Stimulated activated CD4-positive, alpha-beta T cell treated with anti-CD3 and anti-CD28 coated beads, TNF-alpha, amount 100 ng/mL, for 48 hours (primary cell): Measurements from ENCODE around the gene PPP4R1.
A peak's percentile ranks its signal among the peaks of the same experiment; 100 is the strongest.
"Not testable (repeated sequence)": the region's sequence is repeated elsewhere in the genome, so short reads cannot be mapped to it uniquely, and the experiment has no call there.

ENCODE experiments used
- DNase-seq, 3 donors: peaks; one replicate each; pipeline ENCODE4 v3.0.0-alpha.2; 2020; ENCODE audit warnings: low read depth in 3 of 3

Gene PPP4R1, protein sequence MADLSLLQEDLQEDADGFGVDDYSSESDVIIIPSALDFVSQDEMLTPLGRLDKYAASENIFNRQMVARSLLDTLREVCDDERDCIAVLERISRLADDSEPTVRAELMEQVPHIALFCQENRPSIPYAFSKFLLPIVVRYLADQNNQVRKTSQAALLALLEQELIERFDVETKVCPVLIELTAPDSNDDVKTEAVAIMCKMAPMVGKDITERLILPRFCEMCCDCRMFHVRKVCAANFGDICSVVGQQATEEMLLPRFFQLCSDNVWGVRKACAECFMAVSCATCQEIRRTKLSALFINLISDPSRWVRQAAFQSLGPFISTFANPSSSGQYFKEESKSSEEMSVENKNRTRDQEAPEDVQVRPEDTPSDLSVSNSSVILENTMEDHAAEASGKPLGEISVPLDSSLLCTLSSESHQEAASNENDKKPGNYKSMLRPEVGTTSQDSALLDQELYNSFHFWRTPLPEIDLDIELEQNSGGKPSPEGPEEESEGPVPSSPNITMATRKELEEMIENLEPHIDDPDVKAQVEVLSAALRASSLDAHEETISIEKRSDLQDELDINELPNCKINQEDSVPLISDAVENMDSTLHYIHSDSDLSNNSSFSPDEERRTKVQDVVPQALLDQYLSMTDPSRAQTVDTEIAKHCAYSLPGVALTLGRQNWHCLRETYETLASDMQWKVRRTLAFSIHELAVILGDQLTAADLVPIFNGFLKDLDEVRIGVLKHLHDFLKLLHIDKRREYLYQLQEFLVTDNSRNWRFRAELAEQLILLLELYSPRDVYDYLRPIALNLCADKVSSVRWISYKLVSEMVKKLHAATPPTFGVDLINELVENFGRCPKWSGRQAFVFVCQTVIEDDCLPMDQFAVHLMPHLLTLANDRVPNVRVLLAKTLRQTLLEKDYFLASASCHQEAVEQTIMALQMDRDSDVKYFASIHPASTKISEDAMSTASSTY

DNA sequence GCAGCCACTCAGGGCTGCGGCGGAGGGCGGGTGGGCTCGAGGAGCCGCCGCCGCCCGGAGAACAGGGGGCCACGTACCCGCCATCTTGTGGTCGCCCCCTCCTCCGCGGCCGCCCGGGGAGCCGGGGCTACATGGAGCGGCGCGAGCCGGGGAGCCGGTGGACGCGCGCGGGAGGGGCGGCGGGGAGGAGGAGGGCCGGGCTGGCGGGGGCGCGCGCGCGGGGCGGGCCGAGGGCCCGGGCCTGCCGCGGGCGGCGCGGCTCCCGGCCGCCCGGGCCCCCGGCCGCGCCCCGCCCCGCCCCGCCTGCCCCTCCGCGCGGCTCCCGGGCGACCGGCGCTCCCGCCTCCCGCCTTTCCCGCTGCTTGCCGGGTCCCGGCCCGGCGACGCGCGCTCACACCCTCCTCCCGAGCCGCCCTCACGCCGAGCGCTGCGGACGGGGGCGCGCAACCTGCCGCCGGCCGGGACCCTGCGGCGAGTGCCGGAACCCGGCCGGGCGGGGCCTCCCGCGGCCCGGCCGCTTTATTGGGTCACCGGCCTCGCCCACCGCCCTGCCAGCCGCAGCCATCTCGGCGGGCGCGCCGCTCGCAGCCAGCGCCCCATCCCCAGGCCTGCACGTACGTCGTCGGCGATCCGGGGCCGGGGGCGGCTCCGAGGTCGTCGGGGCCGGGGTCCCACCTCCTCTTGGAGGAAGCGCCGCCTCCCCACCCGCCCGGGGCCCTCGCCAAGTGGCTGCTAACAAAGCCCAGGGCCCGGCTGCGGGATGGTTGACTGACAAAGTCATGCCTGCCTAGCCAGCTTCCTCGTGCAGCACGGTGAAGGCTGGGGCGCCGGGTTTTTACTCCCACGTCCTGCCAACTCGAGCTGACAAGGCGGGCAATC is at the start of gene PPP4R1:
TSS of gene PPP4R1 (minus strand) at position 159 of the 879 bp plus-strand sequence. CDS start at position 84, 75 bp downstream.
- peak; percentile 36 to 63 (median 37) for DNase-seq

DNA sequence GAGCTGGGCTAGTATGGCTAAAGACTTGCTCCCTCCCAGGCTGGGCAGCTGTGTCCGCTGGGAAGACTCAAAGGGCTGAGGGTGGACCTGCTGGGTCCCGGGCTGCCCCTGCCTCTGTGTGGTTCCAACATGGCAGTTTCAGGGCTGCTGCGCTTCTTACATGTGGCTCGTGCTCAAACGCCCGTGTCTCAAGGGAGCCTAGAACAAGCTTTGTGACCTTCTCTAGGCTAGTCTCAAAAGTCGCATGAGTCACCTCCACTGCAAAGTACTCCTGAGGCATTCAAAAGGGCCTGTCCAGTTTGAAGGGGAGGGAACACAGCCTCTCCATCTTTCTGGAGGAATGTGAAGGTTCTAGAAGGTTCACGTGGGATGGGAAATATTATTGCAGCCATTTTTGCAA is 49.0 kb upstream of the PPP4R1 start:
- DNase-seq = no peak

DNA sequence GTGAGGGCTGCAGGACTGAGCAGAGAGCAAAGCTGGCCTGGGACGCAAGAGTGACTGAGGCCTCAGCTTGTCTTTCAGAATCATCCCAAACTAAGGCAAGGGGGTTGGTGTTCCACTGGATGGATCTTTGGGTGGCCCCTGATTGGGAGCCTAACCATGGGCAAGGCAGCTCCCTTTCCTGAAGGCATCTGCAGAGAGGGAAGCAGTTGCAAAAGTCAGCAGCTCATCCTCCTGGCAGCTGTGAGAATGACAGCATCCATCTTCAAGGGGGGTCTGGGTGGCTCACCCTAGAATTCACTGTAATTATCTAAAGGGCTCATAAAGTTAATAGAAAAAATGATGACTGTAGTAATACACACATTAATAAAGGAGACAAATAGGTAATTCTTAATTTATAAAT is 47.2 kb upstream of the PPP4R1 start:
- DNase-seq = no peak

DNA sequence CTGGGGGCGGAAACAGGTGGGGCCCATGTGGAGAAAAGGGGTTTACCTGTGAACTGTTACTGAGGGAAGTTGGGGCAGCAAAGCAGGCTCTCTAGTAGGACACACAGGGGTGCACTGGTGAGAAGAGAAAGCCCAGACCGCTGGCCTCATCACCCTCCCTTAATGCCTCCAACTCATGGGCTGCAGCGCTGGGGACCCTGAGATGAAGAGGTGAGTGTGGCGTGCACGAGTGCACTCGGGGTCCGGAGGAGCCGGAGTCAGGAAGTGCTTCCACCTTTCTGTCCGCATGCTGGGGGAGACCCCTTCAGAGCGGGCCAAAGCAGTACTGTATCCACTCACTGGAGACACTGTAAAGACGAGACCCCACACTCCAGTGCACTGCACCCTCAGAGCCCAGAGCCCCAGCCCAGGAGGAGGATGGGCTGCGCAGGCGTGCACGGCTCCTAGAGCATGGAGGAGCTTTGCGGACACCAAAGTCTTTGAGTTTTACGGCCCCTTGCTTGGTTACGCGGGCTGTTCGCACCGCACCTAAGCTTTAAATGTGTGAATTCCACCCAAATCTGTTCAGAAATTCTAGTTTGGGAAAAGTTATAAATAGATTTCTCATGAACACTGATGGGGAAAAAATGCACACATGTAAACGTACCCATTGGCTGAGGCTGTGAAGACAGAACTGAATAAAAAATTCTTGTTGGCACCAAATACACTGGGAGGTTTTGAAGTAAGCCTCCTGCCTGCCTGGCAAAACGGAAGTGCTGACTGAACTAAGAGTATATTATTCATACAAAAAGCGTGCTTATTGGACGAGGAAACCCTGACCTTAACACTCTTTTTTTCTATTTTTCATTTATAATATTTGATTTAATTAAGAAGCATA is 45.4 kb upstream of the PPP4R1 start:
- no peak for DNase-seq

DNA sequence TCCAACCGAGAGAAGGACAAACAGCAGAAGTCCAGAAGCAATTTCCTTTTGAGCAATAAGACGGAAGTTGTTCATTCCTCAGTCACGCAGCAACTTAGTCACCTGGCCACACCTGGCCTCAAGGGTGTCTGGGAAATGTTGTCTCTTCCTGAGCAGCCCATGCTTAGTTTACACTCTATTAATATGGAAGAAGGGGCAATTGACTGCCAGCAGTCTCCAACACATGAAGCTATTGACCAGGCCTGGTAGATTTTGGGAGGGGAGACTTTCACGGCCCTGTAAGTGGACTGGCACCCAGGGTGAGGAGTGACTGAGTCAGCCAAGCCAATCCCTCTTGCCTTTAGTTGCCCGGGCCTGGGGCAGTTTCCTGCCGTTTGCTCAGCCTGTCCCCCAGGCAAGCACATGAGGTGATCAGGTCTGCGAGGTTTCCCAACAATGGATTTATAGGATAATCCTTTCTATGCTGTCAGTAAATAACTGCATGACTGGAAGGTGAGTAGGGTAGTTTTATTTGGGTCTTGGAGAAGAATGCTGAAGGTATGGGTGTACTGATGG is 43.8 kb upstream of the PPP4R1 start:
- no peak for DNase-seq

DNA sequence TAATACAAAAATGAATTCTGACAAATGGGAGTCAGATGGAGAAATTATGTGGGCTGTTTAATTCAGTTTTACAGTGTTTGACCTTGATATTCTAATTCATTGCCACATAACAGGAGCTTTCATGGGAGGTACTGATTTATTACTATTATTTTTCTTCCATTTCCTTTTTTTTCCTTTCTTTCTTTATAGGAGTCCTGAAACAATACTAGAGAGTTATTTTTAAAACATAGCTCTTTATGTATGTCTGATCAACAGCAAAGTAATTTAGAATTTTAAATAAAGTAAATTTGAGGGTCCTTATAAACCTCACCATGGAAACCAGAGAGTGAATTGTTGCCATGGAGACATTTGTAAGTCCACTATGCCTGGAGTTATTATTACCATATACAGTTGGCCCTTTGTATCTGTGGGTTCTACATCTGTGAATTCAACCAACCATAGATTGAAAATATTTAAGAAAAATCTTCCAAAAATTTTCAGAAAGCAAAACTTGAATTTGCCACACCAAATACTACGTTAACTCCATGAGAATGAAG is 40.9 kb upstream of the PPP4R1 start:
- no peak for DNase-seq

DNA sequence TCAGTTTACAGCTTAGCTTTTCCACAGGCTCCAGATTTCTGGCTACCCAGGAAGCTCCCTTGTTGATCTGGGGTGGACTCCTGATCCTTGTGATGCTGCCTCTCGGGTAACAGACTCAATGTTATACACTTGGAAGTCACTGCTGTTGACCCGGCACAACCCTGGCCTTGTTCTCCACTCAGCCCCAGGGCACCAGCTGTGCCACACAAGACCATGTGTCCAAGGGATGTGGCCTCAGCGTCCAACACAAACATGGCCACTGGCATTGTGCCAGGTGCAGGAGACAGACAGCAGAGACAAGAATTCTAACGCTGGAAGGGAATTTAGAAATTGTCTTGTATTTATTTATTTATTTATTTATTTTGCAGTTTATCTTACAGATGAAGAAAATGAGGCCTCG is 39.0 kb upstream of the PPP4R1 start:
- no peak for DNase-seq

DNA sequence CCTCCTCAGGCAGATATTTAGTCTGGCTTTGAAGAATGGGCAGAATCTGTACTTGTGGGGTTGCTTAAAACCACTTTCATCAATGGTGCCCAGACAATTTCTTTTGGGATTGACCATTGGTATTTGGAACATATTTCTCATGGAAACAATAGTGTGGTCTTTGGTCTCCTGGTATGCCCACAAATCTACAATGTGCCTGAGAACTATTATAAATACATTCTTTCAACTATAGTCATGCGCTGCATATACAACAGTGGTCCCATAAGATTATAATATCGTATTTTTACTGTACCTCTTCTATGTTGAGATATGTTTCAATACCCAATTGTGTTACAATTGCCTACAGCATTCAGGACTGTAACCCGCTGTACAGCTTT is 34.8 kb upstream of the PPP4R1 start:
- no peak for DNase-seq

DNA sequence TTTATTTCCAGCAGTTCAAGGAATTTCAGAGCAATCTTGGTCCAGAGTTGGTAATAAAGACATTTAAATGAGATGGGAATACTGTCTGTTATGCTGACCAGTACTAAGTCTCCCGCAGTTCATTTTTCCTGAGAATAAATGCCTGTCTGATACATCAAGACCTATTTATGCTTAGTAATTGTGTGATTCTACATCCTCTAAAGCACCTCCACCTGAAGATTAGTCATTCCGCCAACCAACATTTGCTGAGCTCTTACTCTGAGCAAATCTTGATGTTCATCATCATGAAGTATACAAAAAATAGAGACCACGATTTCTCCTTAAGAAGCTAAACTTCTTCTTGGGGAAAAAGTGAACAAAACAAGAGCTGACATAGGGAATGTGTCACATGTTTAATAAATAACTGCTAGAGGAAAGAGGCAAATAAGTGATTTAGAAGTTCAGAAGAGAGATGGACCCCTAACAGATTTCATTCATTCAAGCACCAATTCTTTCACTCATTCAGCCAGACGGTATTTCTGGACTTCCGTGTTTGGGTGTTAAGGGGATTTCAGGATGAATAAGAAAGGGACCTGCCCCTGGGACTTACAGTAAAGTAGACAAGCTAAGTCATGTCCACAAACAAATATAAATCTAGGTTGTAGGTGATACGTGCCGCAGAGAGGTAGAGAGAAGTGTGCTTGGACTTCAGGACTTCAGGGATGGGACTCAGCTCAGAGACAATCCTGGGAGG is 34.2 kb upstream of the PPP4R1 start:
- DNase-seq = no peak

DNA sequence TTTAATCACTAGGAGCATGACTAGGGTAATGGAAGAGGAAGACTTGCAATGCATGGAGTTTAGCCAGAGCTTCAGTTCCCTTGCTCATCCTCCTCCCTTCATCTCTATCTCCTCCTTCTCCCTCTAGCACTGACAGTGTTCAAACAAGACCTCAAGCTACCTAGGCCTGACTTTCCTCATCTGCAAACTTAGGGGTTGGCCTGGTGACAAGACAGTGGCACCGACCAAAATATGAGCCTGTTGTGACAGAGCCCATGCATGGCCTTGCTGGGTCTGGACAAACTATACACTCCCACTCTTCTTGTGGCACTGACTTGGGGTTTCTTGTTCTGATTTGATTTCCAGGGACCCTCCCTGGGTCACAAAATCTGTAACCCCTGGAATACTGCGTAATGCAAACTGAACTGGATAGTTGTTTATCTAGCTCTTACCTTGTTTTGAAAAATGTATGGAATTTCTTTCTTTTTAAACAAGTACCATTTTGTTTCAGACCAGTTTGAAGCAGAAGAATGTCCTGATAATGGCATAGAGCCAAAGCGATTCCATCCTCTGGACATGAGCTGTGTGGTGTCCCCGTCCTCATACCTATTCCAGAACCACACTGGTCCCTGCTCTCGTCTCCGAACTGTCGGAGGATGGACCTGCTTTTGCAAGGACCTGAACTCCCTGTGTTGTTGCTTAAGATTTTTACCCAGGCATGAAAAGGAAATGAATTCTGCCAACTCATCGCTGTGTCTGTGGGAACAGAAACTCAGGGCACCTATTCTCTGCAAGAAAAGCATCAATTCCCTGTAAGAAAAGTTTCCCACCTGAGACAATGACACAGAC is 33.4 kb upstream of the PPP4R1 start:
- no peak for DNase-seq

DNA sequence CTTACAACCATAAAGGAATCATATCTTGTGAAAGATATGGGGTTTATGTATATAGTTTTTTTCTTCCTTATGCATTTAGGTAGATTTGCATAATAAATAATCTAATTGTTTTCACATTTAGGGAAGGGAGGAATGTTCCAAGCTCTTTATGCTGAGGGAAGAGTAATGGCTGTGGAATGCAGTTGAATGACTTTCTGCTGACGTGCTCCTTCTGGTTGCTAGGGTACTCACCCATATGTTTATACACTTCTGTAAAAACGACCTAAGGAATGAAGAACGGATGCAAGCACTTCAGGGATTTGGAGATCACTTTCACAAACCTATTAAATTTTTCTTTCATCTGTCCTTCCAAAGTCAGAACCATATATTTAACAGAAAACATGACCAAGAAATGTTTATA is 29.2 kb upstream of the PPP4R1 start:
- DNase-seq = no peak

DNA sequence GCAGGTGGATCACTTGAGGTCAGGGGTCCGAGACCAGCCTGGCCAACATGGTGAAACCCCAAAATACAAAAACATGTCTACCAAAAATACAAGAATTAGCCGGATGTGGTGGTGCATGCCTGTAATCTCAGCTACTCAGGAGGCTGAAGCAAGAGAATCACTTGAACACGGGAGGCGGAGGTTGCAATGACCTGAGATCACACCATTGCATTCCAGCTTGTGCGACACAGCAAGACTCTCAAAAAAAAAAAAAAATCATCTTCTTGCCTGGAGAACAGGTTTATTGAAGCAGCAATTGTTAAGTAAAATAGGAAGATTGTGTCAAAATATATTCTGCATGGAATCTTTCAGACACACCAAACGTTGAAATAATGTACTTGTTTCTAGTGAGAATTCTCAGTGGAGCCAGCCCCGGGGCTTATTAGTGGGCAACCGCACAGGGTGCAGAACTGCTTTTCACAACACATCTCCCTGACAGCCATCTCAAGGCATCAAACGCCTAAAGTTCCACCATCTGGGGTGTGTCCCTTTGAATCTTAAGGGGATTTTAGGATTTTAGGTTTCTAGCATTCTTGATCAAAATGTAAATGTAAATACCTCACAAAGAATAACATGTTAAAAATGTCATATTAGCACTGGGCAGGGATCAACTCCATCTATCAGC is 28.6 kb upstream of the PPP4R1 start:
- DNase-seq = no peak

DNA sequence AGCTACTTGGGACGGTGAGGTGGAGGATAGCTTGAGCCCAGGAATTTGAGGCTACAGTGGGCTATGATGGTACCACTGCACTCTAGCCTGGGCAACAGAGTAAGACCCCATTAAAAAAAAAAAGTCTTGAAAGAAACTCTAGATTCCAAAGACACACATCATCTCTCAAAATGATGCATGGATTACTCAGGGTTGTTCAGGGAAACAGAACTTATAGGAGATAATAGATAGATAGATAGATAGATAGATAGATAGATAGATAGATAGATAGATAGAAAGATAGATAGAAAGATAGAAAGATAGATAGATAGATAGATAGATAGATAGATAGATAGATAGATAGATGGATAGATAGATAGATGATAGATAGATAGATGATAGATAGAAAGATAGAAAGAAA is 26.7 kb upstream of the PPP4R1 start:
- not testable (repeated sequence) for DNase-seq

DNA sequence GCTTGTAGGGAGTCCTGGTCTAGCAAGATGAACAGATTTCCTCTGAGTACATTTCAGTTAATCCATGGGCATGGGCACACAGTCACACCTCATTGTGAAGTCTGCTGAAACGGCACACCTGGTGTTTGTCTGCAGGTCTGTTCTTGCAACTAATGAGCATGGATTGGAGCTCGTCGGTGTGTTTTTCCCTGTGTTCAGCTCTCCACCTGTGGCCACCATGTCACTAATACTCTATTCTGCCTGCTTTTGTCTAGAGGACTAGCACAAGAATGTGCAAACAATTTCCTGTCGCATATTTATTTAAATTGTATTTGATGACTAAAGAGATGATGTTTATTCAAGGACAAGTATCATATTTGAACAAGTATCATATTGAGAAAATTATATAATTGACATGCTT is 24.5 kb upstream of the PPP4R1 start:
- DNase-seq = no peak

DNA sequence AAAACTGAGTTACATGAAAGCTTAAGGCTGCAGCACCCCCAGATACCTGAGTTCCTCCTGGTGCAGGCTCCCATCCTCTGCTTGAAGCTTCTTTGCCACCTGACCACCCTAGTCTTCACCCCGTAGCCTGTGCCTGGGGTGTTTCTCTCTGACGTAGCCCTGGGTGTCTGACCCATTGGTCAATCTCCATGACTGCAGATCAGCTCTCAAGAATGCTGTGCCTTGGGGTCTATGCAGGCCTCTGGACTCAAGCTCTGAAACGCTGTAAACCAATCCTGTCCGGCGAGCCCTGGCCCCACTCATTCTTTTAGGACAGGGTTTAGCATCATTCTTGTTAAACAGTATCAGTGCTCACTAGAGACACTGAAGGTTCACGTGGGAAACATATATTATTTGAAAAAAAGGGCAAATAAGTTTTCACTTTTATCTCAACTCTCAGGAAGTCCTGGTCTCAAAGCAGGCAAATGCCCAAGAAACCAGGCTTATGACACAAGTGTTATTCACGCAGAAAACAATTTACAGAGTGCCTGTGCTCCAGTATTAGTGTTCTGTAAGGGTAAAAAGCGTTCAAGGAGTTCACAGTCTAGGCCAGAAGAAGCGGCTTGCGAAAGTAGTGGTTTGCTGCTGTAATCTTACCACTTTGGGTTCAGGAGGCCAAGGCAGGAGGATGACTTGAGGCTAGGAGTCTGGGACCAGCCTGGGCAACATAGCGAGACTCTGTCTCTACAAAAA is 22.8 kb upstream of the PPP4R1 start:
- no peak for DNase-seq

DNA sequence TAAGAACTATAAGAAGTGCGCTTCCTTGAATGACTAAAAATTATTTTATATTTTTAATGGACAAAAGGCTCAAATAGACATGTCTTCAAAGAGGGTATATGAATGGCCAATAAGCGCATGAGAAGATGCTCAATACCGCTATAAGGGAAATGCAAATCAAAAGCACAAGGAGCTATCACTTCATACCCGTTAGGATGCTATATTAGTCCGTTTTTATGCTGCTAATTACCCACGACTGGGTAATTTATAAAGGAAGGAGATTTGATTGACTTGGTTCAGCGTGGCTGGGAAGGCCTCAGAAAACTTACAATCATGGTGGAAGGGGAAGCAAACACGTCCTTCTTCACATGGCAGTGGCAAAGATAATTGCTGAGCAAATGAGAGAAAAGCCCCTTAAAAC is 20.5 kb upstream of the PPP4R1 start:
- DNase-seq = no peak

DNA sequence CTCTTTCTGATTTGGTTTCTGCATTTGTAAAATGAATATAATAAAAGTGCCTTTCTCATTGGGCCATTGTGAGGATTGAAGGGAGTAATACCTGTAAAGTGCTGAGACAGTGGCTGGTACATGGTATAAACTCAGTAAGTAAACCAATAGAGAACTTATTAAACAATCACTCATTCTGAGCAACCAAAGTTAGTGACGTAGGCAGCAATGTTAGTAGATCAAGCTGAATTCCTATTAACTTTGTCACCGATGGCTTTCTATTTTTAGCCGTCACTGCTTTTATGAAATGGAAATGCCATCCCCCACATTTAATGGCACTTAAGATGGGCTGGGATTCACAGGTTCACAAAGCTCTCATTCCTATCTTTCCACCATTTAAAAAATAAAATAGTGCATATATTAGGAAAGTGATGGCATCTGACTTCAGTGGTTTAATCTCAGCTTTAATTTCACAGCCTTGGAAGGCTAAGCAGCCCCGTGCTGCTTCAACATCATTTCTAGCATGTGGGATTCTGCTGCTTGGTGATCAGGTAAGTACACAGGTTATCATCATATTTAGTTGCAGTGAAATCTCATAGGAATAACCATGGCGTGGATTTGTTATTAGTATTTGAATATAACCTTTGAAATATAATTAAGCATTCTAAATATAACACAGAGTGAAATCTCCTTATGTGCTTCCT is 17.6 kb upstream of the PPP4R1 start:
- DNase-seq = no peak
